ENCODE data around the gene FOXRED2. TPM values are rescaled to one million over a fixed set of nuclear protein-coding genes. Genes with fewer than 3 reads are reported as not detected.

FOXRED2 gene
- polyA plus RNA-seq, 1 of the 3 experiments (the other 2 are of a cell fraction) = 7.9 TPM

GRCh38 chr22:36497910-36498665 is 8.8 kb downstream of the FOXRED2 start:
- 94% methylated on average over 28 of the region's 30 CpGs for WGBS (ENCODE audit: low lambda C conversion rate)
- TF ChIP-seq REST (IDR thresholded peaks at IDR 0.05; ENCODE audit: low read depth, low read length) (no peak), YY1 (IDR thresholded peaks at IDR 0.05; ENCODE audit: low read depth) (no peak), GABPA (IDR thresholded peaks at IDR 0.05; ENCODE audit: low read depth) (no peak), MXI1 (IDR thresholded peaks at IDR 0.05; ENCODE audit: low read depth, low read length) (no peak), SMC3 (IDR thresholded peaks at IDR 0.05; ENCODE audit: low read depth, low read length) (no peak), JUND (IDR thresholded peaks at IDR 0.05) (no peak), CTCF (IDR thresholded peaks at IDR 0.05) (no peak), POLR2AphosphoS5 (IDR thresholded peaks at IDR 0.05; ENCODE audit: low read depth, low read length) (no peak)

DNA sequence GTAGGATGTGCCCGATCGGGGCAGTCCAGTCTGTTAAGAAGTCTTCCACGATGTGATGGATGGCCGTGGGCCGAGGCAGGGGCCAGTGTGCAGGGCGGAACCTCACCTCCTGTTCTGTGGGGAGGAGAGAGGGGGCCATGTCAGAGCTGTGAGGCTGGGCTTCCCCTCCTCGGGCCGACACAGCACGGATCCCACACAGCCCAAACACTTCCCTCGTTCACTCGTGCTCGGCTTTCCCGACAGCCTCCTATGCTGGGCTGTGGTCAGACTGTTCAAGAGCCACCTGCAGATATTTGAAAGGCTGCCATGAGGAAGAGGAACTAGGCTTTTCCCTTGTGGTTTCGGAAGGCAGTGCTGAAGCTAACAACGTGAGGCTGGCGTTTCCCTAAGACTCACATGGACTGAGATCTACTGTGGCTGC is 13.1 kb downstream of the FOXRED2 start:
- DNase-seq = no peak
- H2AFZ ChIP-seq (ENCODE audit: low read depth) = no peak overlapping the region
- H3F3A ChIP-seq (replicated peaks; ENCODE audit: insufficient read depth) = no peaks in the 10 kb centered on the region
- WGBS (ENCODE audit: low lambda C conversion rate) = 73% methylated on average over 4 of the region's 16 CpGs
- no peaks in the 10 kb centered on the region for H3K9me3 ChIP-seq
- peaks cover 3 to 21% of the 10 kb centered on the region in 2 experiments for H3K36me3 ChIP-seq (replicated peaks in 1 of 2; ENCODE audit: control insufficient read depth in 1 of 2, insufficient read depth in 2 of 2, low read length in 1 of 2)
- no peaks in the 10 kb centered on the region for H3K27me3 ChIP-seq (ENCODE audit: insufficient read depth)
- TF ChIP-seq FOXM1 (IDR thresholded peaks at IDR 0.05; ENCODE audit: low read depth) = no peak
- no peak for TF ChIP-seq ZBTB33 (IDR thresholded peaks at IDR 0.05; ENCODE audit: borderline replicate concordance, low read depth)
- TF ChIP-seq ELF1 (IDR thresholded peaks at IDR 0.05) = no peak
- TF ChIP-seq RXRA (IDR thresholded peaks at IDR 0.05; ENCODE audit: borderline replicate concordance, low read depth) = no peak
- no peak for TF ChIP-seq TCF12 (IDR thresholded peaks at IDR 0.05)
- no peak overlapping the region for H3K9ac ChIP-seq
- no peaks in the 10 kb centered on the region for H3K79me2 ChIP-seq (ENCODE audit: insufficient read depth)
- H3K4me3 ChIP-seq (ENCODE audit: low read depth in 2 of 2, low read length in 1 of 2) = no peak overlapping the region
- no peak overlapping the region for H3K27ac ChIP-seq (ENCODE audit: low read depth in 2 of 2, low read length in 1 of 2)
- H3K9me2 ChIP-seq = no peaks in the 10 kb centered on the region
- ChIA-PET POLR2A (no interaction called here), CTCF (interaction anchor here (1.4 to 3.7 kb wide), 3 partner anchors 23 to 207 kb away, joined by 5 to 11 read pairs (median 6); no protein-coding TSS in a partner anchor)
- H4K20me1 ChIP-seq (ENCODE audit: insufficient read depth) = no peaks in the 10 kb centered on the region
- H3K4me2 ChIP-seq = no peak overlapping the region
- H3K4me1 ChIP-seq (ENCODE audit: control insufficient read depth in 1 of 2, insufficient read depth in 2 of 2, low read depth in 1 of 2, low read length in 1 of 2) = no peaks in the 10 kb centered on the region

More at GRCh38 chr22:36497910-36498665, 8.8 kb downstream of the FOXRED2 start:
- Histone ChIP-seq H3K36me3 (replicated peaks in 1 of 2; ENCODE audit: control insufficient read depth in 1 of 2, insufficient read depth in 2 of 2, low read length in 1 of 2) (peaks cover 3 to 14% of the 10 kb centered on the region in 2 experiments), H3K9ac (no peak overlapping the region), H3K27me3 (ENCODE audit: insufficient read depth) (no peaks in the 10 kb centered on the region), H3K27ac (ENCODE audit: low read depth in 2 of 2, low read length in 1 of 2) (no peak overlapping the region), H4K20me1 (ENCODE audit: insufficient read depth) (no peaks in the 10 kb centered on the region), H3F3A (replicated peaks; ENCODE audit: insufficient read depth) (no peaks in the 10 kb centered on the region), H3K4me2 (no peak overlapping the region), H3K9me3 (no peaks in the 10 kb centered on the region), H3K4me1 (ENCODE audit: control insufficient read depth in 1 of 2, insufficient read depth in 2 of 2, low read depth in 1 of 2, low read length in 1 of 2) (no peaks in the 10 kb centered on the region), H3K4me3 (ENCODE audit: low read depth in 2 of 2, low read length in 1 of 2) (no peak overlapping the region), H3K9me2 (no peaks in the 10 kb centered on the region), H3K79me2 (ENCODE audit: insufficient read depth) (no peaks in the 10 kb centered on the region), H2AFZ (ENCODE audit: low read depth) (no peak overlapping the region)
- CTCF ChIA-PET = interaction anchor here (1.5 kb wide), 1 partner anchor 38 kb away, joined by 3 read pairs; no protein-coding TSS in a partner anchor
- DNase-seq = no peak
- POLR2A ChIA-PET = no interaction called here

All from SK-N-SH (cell line).